Stimulated activated CD4-positive, alpha-beta T cell treated with anti-CD3 and anti-CD28 coated beads, Interleukin-12 subunit alpha, Interleukin-12 subunit beta, amount 100 ng/mL, for 4 hours (primary cell): ENCODE measurements around the gene CWC22.
"Not testable (repeated sequence)": the region's sequence is repeated elsewhere in the genome, so short reads cannot be mapped to it uniquely, and the experiment has no call there.

Experiments used
- DNase-seq: peaks from one replicate; pipeline ENCODE4 v3.0.0-alpha.2; 2020

Gene CWC22

DNA sequence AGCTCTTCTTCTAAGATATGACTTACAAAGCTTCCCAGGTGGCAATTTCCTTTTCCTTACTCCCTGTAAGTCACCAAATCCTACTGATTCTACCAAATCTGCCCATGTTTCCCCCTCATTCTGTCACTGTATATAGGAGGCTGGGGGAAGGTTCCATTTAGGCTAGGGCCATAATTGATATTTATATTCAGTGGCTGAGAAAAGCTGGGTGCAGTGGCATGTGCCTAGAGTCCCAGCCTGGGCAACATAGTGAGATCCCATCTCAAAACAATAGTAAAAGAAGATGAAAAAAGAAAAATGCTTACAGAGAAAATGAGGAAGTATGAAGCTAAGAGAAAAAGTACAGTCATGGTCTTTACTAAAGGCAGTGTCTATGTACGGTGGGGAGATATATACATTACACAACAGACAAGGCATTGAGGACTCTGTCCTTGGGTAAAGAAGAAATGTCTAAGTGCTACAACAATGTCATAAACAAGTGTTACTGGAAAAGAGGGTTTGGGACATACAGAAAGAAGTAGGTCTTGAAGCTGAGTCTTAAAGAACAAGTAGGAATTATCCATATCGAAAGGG, 4.8 kb downstream of the CWC22 start:
- DNase-seq, result no peak

DNA sequence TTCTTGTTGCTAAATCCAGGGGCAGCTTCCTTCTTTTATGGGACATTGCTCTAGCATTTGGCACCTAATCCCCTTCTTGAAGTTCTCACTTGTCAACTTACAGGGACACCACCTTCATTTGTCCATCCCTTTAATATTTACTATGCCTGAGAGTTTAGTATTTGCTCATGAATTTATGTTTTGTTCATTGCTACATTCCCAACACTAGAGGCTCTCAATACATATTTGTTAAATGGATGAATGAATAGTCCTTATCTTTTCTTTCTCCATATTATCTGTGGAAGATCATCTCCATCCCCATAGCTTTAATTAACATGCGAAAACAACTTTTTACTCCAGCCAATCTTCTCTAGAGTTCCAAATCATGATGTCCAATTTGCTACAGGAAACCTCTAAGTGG, 5.4 kb downstream of the CWC22 start:
- DNase-seq, result no peak

DNA sequence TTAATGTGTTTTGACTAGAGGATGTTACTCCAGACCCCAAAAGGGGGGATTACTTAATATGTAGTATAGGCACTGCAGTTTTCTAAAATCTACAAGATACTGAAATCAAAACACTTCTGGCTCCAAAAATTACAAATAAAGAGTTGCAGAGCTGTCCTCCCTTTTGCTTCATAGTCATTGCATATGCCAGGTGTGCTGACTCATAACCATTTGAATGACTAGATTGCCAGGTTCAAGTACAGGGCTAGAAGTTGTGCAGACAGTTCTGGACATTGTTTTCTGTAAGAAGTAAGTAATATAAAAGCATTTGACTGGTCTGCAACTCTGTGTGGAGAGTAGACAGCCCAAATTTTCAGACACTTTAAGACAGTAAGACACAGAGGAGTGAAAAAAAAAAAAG, 6.7 kb downstream of the CWC22 start:
- no peak for DNase-seq

DNA sequence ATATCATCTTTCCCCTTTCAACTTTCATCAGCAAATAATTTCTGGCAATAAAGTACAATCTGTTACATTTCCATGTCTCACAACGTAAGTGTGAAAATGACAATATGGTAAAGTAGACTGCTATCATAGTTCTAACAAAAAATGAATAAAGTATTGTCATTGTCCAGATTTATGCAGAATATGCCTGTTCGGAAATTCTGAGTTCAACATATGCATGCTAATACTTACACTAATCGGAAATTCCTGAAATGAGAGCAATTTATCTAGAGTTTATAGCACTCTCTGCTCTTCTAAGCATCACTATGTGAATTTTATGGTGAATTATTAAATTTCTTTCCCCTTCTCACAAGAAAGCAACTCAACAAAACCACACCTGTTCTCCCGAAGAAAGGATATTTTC, 8.1 kb downstream of the CWC22 start:
- DNase-seq, result no peak

DNA sequence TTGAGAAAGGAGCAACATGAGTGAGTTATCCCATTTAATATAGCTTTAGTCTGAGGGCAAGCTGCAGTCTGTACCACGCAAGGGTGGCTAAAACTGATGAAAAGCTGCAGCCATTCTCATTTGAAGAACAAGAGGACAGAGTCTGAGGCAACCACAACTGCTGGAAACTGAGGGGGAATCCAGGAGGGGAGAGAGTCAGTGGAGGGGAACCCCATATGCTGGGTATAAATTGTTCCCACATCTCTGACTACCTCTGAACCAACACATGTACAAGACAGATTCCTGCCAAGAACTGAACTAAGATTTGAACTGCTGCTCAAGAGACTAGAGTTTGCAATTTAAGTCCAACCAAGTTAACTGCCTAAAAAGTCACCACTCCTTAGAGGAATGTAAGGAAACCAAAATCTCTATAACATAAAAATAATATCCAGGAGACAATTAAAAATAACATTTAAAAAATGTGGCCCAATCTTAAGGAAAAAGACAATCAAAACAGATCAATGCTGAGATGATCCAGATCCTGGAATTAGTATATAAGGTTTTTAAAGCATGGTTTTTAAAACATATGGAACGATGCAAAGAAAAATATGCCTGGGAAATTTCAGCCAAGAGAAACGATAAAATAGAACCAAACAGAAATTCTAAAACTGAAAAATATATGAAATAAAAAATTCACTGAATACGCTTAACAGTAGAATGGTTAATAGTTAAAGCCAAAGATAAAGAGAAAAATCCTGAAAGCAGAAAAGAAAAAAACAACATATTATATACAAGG, 11.2 kb downstream of the CWC22 start:
- DNase-seq, result no peak

DNA sequence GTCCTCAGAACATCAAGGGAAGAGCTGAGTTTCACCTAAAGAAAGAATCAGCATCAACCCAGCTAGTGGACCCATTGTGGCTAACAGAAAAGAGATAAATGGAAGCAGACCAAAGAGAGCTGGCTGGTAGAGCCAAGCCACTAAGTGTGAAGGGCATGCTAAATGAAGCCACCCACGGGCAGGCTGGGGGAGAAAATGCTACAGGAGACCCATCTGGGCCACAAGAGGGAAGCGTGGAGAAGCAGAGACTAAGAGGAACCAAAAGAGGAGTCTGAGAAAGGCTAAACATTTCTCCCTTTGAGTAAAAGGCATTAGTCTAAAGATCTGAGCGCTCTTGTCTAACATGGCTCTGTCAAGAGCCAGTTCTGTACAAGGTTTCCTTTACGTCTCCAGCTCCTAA, 15.8 kb downstream of the CWC22 start:
- DNase-seq, result peak; percentile 2

DNA sequence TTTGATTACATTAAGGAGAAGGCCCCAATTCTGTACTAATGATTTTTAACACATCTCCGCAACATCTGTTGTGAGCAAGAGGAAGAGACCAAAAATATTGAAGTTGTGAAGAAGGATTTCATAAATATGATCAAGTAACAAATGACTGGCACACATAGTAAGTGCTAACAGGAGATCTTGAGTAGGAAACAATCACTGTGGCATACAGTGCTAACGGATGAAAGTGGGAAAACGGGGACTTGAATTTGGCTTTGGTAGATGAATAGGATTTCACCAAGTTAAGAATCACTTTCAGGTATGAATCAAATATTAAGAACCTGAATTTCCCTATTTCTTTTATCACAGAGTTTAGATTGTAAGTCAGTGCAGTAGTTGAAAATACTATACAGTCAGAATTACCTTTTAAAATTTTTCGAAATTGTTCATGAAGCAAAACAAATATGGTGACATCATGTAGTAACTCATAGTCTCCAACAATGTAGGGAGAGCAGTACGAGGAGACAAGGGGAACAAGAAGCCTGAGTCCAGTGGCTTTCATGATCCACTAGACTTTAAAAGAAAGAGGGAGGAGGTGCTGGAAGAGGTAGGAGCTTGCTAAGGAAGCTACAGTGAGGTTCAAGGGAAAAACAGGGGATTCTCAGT, 16.3 kb downstream of the CWC22 start:
- DNase-seq, result no peak

DNA sequence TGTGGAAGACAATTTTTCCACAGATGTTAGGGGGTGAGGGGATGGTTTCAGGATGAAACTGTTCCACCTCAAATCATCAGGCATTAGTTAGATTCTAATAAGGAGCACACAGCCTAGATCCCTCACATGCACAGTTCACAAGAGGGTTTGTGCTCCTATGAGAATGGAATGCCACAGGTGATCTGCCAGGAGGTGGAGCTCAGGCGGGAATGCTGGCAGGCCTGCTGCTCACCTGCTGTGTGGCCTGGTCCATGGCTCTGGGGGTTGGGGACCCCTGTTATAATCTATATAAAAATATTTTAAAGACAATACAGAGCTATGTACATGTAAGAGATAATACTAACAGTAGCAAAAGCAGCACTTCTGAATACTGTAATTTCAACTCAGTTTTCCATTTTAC, 19.2 kb downstream of the CWC22 start:
- DNase-seq, result no peak

DNA sequence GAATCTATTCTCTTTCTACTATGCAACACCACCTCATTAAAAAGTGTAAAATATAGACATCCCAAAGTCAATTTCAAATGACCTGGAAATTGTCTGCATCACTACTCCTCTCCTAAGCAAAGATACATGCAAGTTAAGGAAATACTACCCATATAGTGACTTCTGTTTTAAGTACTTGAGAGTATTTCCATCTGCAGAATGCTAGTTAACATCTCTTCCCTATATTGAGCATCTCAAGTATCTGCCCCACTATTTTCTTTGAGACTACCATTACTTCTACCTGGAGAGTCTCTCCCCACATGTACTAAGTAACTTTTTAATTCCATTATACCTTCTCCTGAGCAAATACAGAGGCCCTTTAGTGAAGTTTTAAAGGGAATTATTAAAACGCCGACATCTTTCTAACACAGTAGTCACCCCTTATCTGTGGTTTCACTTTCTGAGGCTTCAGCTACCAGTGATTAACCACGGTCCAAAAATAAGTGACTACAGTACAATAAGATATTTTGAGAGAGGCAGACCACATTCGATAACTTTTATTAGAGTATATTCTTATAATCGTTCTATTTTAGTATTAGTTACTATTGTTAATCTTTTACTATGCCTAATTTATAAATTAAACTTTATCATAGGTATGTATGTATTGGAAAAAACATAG, 21.8 kb downstream of the CWC22 start:
- DNase-seq, result no peak

DNA sequence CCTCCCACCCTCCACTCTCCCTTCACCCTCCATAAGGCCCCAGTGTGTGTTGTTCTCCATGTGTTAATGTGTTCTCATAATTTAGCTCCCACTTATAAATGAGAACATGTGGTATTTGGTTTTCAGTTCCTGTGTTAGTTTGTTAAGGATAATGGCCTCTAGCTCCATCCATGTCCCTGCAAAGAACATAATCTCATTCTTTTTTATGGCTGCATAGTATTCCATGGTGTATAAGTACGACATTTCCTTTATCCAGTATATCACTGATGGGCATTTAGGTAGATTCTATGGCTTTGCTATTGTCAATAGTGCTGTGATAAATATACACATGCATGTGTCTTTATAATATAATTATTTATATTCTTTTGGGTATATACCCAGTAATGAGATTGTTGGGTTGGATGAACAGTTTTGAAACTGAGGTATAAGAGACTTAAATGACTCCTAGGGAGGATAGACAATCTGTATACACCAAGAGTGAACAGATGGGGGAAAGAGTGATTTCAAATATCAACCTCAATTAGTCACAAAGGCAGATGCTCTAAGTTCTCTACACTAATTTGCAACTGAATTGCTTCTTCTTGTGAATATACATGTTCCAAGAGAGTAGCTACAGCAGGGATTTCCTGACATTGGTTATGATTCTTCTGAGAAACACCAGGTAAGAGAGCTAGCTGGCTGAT, 23.7 kb downstream of the CWC22 start:
- no peak for DNase-seq

DNA sequence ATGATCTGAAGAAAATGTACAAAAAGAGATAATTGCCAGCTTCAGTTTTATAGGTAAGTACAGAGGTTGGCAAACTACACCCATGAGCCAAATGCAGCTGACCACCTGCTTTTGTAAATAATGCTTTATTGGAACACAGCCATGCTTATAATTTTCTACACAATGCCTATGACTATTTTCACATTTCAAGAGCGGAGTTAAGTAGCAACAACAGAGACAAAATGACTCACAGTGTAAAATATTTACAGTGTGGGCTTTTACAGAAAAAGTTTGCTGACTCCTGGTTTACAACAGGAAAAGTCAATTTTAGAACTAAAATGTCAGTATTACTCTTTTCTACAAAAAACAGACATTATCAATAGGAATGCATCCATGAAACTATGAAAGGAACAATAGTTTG, 26.0 kb downstream of the CWC22 start:
- DNase-seq, result no peak

DNA sequence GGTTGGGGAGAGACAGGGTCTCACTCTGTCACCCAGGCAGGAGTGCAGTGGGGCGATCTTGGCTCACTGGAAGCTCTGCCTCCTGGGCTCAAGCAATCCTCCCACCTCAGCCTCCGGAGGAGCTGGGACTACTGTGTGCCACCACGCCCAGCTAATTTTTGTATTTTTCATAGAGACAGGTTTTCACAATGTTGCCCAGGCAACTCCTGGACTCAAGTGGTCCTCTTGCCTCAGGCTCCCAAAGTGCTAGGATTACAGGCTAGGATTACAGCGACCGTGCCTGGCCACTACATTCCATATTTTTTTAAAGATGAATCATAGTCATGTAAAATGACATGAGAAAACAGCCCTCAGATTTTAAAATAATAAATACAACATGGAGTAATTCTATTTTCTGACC, 32.3 kb downstream of the CWC22 start:
- DNase-seq, result no peak

DNA sequence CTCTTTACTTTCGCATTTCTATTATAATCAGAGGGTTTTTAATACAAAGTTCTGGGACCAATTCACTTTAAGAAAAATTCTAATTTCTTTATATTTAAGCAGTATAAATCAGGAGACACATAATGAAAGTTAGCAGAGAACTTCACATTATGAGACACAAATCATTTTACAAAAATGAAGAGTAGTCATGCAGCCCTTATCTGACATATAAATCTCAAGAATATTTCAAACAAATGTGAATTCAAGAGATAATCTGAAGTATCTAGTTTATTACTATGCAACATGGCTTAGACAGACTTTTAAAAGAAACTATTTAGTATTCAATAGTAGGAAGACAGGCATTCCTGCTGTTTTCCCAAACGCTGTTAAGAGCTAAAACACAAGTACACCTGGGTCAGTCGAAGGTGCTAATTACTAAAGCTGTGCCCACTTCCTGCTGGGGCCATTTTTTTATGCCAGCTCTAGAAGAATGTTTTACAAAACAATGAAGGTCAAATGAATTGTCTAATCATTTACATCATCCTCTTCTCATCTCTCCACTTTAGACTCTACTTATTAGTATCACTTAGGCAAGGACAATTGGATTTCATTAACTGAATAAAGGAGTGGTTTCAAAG, 40.2 kb downstream of the CWC22 start:
- DNase-seq, result no peak

DNA sequence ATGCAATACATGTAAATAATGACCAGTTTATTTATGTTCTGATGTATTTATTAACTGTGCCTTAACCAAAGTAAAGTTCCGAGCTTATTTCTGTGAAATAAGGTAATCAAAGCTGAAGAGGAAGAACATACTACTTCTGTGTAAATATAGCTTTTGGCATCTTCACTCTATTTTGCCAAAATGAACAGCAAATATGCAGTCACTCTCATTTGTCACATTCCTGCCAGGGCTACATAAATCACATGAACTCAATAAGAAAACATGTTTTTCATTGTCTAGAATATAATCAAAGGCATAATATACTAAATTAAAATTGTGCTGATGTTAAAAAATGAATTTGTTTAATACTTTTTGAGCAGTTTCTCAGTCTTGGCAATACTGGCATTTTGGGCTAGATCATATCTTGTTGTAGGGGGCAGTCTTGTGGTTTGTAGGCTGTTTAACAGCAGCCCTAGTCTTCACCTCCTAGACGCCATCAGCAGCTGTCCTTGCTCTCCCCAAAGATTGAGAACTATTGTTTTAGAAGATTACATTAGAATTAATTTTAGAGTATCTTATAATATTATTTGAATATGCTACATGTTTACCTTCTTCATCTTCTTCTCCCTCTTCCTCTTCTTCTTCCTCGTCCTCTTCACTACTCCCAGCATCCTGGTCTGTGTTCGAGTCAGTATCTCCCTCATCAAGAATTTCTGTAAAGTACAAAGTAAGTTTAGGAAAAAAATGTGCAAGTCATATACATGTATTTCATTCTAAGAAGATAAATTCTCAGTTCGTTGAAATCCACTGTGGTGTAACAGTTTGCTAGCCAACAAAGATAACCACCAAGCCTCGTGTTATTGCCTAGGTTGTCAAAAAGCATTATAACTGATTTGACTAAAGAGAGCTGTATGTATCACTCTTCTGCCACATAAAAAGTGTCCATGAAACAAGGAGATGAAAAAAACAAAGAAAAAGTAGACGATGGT, 41.5 kb downstream of the CWC22 start:
- no peak for DNase-seq

DNA sequence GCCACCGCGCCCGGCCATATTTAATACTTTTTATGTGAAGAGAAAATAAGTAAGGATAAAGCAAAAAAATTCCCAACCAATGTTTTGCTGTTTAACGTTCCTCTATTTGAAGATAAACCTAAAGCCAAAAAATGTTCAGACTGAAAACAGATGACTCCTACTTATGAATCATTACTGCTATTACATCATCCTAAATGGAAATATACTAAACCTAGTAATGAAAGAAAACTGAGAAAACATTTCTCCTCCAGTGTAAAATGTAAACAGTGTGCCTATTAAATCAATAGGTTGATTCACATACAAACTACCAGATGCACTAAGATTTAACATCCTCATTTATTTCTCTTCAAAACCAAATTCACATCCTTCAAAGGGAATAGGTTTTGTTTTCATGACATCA, 43.5 kb downstream of the CWC22 start:
- no peak for DNase-seq

DNA sequence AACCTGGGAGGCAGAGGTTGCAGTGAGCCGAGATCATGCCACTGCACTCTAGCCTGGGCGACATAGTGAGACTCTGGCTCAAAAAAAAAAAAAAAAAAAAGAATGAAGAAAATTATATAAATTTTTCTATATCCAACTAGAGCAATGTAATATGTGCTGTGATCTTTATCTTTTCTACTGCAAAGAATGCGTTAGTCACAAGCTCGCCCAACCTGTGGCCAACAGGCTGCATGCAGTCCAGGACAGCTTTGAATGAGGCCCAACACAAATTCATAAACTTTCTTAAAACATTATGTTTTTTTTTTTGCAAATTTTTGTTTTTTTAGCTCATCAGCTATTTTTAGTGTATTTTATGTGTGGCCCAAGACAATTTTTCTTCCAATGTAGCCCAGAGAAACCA, 48.8 kb downstream of the CWC22 start:
- DNase-seq, result not testable (repeated sequence)

DNA sequence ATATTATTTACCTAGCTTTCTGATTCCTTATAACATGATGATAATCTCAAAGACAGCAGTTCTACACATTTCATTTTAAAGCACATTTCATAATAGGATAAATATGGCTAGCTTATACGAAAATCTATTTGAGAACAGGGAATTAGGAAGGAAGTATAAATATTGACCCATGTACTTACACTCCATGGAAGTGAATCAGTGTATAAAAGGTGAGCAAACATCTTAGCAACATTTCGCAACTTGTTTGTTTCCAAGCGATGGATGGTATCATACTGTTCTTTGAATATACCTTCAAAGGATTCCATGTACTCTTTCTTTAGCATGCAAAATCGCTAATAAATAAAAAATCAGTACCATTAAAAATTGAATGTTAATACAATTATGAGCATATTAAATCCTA, 53.1 kb downstream of the CWC22 start:
- DNase-seq, result no peak

DNA sequence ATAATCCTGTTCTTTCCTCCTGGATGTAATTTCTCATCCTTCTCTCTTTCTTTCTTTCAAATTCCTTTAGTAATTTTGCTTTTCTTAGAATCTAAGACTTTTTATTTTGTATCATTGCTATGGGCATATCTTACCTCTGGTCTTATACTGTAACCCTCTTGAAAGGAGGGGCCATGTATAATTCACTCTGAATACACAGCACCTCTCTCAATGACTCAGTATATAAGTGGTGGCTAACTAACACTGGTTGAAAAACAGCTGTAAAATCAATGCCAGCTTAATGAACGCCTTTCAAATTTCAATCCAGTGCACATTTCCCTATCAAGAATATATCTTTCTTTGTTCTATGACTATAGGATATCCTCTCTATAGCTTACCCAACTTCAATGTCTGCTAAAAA, 53.7 kb downstream of the CWC22 start:
- no peak for DNase-seq

DNA sequence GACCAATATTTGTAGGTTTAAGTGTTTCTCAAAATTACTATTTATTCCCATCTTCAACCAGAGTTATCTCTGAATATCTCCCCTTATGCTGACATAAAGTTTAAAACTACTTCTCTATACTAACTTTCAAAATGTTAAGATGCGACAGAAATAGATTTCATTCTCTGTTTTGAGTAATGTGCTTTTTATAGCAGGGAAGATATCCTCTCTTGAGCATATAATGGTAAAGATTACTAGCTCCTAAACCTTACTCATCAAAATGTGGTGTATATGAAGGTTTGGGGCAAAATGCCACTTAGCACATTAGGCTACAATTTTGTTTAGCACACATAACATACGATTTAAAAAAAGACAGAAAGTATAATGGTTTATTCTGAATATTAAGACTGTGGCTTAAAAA, 54.4 kb downstream of the CWC22 start:
- no peak for DNase-seq

DNA sequence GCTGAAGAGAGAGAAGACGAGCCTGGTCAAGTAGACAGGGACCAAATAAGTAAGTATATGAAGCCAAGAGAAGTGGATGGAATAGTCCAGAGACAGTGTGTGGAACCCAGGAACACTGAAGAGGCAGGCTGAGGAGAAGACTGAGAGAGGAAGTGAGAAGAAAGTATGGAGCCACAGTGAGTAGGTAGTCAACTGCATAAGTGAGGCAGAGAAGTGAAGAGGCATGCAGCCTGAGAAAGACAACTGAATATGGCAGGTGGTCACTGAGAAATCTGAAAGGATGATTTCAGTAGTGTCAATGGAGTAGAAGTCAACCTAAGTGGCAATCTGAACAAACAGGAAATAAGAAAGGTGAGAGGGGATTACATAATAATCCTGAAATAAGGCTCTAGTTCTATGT, 55.4 kb downstream of the CWC22 start:
- no peak for DNase-seq

DNA sequence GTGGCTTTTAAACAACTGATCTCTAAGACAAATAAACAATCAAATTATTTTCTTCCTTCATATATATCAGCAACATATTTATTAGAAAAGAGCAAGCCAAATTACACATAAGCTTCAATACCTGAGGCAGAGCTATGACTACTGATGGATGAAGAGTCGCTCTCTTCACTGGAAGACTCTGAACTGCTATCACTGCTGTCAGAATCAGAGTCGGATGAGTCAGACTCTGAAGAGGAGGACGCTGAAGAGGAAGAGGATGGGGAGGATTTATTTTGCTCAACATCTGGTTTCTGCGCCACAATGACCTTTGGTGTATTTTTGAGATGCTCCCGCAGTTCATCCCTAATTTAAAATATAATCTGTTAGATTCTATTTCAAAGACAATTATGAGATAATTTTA, 56.7 kb downstream of the CWC22 start:
- no peak for DNase-seq

DNA sequence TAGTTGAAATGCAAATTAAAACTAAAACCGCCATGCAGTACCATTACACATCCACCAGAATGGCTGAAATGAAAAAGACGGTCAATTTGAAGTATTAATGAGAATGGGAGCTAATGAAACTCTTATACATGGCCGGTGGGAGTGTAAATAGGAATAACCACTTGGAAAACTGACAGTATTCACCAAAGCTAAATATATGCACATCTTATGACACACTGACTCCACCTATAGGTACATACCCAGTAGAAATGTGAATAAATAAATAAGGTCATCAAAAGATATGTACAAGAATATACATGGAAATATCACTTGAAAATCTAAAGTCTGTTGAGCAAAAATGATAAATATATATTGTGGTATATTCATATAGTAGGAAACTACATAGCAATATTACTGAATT, 57.7 kb downstream of the CWC22 start:
- DNase-seq, result no peak
